IPS-18c (cell line): Measurements from ENCODE around the gene PPP2R1B.

Experiments
- H3K4me3 ChIP-seq: 2 replicates; pipeline ENCODE4 v1.7.0; 2013; ENCODE audit warnings: low read depth, mild to moderate bottlenecking, low read length, moderate library complexity; ENCODE audit not compliant: insufficient read depth
- H3K9me3 ChIP-seq: one replicate; pipeline ENCODE4 v1.6.1; 2013; ENCODE audit warnings: mild to moderate bottlenecking, low read length, moderate library complexity; ENCODE audit not compliant: control insufficient read depth, insufficient read depth

Gene PPP2R1B

DNA sequence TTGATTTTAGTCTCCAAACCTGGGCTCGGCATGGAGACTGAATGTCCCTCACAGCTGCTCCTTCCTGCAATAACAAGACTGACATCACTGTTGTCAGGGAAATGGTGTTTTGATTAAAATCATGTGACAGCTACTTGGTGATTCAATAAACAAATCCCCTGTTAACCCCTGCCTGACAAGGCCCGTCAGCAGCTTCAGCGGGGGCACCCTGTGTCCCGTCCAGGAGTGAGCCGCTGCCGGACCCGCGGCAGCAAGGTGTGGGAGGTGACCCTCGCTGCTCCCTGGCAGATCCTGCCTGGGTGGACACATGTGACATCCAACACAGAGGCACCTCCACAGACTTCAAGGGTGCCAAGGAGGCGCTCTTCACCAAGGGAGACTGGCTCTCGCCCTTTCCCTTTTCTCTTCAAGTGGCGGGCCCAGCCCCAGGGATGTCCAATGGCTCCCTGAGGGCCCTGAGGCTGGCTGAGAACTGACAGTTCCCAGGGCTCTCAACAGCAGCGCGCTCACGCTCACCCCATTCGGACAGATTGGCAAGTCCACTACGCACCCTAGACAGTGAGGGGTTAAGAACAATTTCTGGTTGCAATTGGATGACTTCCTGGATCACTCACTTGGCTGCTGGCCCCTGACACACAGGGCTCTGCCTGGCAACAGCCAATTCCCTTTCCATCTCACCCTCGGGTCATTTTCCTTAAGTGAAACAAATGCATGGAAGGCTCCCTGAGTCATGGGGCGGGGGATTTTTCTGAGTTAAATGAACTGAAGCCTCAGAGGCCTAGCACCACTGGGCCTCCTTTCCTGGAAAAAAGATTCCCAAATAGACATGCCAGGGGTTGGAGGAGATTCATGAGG, 30.7 kb downstream of the PPP2R1B start:
- Histone ChIP-seq H3K4me3 (no peak overlapping the region), H3K9me3 (no peaks in the 10 kb centered on the region)

DNA sequence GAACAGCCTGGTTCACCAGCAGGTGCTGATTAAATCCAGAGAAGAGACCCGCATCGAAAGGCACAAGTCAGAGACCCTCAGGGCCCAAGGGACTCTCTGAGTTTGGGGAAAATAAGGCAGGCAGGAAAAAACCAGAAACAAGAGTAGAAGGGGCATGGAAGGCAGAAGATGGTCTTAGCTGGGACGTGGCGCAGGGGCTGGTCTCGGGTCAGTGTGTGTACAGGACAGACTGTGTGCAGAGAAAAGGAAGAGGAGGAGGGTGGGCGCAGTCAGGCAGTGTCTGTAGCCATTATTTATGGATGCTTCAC, 31.3 kb downstream of the PPP2R1B start:
- H3K9me3 ChIP-seq, result no peaks in the 10 kb centered on the region
- H3K4me3 ChIP-seq, result no peak overlapping the region

DNA sequence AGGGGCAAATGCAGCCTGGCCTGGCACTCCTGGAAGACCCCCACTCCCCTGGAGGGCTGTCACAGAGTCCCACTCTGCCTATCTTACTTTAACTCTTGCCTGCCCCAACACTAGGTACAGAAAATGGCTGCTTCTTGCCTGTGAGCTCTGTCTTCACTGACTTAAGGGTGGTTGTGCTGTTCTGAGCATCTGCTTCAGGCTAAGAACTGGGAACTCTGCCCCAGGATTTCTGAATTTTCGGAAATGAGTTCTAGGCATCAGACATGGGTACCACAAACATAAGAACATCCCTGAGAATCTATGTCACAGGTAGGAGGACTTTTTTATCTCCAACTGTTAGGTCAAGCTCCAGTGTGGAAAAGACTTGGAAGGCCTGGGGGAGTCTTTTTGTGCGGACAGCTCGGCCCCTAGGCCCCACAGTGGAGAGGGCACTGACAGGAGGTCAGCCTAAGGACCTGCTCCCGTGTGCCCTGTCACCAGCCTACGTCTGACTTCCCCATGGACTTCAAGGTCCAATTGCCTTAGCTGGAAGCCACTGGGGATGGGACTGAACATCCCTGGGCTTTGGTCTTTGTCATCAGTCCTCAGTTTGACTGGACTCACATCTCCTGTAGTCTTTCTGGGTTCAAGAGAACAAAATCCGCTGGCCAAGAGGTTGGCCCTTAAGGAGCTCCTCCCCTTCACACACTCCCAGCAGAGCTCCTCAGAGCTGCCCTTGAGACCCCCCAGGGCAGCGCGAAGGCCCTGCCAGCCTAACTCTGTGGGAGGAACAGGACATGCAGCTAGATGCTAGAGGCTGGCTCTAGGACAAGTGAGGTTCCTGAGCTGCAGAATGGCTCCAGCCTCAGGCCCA, 31.9 kb downstream of the PPP2R1B start:
- Histone ChIP-seq H3K9me3 (no peaks in the 10 kb centered on the region), H3K4me3 (no peak overlapping the region)

DNA sequence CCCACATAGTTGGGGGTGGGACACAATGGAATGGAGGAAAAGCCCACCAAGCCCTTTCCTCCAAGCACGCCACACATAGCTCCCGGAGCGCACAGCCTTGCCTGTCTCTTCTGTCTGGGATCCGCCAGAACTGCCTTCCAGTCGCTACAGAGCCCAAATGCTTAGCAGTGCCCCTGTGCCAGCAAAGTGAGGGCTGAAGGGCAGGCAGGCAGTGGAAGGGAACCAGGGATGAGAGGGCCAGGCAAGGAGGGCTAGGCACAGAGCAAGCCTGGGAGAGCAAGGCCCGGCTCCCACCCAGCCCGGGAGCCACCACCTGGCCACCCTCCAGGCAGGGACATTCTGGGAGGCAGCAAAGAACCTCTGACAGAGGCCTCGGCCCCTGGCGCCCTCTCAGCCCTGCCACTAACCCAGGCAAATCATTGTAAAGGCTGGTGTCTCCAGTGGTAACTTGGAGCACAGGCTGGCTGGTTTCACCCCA, 32.5 kb downstream of the PPP2R1B start:
- no peak overlapping the region for H3K4me3 ChIP-seq

DNA sequence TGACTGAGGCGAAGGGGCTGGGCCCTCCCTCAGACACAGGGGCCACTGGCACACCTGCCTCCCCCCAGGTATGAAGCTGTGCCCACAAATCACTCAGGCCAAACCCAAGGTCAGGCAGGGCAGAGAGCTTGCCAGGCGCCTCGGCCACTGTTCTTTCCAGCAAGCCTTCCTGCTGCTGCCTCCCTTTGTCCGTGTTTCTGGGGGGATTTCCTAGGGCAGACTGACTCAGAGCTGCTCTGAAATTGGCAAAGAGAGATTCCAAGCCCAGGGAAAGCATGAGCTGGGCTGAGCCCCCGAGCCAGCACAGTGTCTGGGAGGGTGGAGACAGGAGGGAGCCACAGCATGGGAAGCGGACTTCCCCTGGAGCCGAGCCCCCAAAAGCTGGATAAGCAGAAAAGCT, 33.2 kb downstream of the PPP2R1B start:
- no peak overlapping the region; the same call in 1 of the 2 replicates for H3K4me3 ChIP-seq
- H3K9me3 ChIP-seq, result no peaks in the 10 kb centered on the region

More for the DNA sequence above, 32.5 kb downstream of the PPP2R1B start:
- H3K9me3 ChIP-seq, result no peaks in the 10 kb centered on the region

DNA sequence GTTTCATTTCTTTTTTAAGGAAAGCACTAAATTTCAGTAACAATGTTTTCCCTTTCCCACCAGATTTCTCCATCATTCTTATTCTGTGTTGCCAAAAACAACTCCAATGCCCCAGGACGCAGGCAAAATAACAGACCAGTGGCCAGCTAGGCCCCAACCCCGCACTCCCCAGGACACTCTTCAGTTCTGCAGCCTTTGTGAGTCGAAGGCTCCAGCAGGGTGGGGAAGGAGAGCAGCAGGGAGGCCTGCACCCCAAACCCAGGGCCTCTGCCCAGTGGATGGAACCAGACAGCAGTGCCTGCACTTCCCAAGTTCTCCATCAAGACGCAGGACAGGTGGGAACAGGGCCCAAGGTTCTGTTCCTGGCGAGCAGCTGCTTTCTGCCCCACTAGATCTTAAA, 34.4 kb downstream of the PPP2R1B start:
- H3K9me3 ChIP-seq, result no peaks in the 10 kb centered on the region
- H3K4me3 ChIP-seq, result no peak overlapping the region

DNA sequence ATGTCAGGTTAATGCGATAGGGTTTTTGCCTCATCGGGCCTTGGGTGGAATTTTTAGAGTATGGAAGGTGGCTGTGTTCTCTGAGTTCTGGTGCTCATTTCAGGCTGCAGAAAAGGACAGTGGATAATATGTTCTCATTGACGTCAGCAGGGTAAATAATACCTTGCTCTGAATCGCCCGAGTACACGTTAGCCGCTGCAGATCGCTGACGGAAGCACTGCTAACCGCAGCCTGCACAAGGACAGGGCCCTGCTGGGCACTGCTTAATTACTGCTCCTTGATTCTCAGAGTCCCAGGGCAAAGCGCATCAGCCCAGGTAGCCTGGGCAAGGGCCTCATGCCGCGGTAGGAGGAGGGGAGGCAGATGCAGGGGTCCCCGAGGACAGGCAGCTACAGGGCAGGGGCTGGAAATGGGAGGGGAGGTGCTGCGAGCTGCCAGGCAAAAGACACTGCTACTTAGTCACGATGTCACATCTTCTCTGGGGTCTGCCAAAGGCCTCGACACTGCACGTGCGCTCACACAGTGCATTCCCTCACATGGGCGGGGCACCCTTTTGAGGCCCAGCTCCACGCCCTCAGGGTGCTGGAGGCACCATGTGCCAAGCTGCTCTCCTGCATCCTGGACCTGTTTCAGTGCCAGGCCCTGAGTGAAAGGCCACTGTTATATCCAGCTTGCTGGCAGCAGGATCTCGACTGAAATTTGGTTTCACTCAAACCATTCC, 35.2 kb downstream of the PPP2R1B start:
- Histone ChIP-seq H3K4me3 (no peak overlapping the region), H3K9me3 (no peaks in the 10 kb centered on the region)

DNA sequence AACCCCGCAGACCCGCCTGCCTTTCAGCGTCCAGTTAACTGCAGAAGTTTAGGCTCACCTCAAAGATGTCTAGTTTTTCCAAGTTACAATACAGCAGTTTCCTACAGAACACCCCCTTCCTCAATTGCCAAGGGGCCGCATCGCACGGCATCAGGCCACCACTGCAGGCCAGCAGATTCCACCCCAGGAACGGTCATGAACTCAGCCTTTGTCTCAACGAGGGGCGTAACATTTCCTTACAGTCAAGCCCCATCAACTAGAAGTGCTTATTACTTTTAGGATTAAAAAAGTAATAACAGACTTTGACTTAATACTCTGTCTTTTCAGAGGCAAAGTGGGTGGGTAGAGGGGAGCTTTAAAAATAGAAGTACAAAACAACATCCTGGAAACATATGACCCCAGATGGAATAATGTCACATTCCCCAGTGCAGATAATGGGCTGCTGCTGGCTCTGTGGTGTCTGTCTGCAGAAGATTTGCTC, 36.3 kb downstream of the PPP2R1B start:
- no peak overlapping the region for H3K4me3 ChIP-seq

DNA sequence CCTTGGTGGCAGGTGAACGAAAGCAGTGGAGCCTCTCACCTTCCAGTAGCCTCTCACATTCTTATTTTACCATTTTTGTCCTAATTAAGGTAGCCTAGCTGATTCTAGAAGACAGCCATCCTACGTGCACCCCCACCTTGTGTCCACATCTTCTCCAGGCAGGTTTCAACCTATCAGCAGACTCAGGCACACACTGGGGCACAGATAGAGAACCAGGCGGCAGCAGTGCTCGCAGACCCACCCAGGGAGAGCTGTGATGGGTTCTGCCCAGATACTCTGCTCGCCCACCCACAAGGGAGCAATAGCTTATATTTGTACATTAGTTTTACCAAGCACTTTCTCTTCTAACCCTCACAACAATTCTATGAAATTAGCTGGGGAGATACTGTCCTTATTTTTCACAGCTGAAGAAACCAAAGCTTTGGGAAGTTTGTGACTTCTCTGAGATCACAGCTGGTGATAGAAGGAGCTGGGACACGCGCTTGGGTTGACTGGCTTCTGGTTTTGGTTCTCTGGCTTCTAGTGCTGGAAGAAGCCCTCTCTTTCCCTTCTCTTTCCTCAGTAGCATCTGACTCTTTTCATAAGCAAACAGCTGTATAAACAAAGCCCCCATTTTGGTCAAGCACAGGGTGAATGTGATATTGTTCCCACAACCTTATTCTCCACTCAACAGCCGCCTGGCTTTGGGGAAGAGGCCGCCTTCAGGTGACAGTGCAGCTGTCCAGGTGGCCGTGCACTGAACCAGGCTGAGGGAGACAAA, 36.9 kb downstream of the PPP2R1B start:
- no peak overlapping the region; the same call in 1 of the 2 replicates for H3K4me3 ChIP-seq
- H3K9me3 ChIP-seq, result no peaks in the 10 kb centered on the region

More for the DNA sequence above, 36.3 kb downstream of the PPP2R1B start:
- no peaks in the 10 kb centered on the region for H3K9me3 ChIP-seq

DNA sequence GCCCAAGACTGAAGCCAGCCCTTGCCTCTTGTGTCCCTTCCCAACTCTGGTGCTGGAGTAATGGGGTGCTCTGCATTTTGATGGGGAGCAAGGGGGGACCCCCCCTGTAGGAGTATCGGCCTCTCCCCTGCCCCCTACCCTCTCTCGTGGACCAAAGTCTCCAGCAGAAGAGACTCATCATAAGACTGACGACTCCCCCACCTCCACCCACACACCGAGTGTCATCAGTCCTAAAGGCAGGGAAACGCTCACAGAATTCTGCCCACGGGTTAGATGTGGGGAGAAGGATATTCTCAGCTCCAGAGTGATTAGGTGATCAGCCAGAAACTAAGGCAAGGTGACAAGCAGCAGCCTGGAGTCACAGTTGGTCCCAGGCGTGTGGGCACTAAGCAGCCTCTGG, 38.8 kb downstream of the PPP2R1B start:
- Histone ChIP-seq H3K4me3 (no peak overlapping the region), H3K9me3 (no peaks in the 10 kb centered on the region)

DNA sequence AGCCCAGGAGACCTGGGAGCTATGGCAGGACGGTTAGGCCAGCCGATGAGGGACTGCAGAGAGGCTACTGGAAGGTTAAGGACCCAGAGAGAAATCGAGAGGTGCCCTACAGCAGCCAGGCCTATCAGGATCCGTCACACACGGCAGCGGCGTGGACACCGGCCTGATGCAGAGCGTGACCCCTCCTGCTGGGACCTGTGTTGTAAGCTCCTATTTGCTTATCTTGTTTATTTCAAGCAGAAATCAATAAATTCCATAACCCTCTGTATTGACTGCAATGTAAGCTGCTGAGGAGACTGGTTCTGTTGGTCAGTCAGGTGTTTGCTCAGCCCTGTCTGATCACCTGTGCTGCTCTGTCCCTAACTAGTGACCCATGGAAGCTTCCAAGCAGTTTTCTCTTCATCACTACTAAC, 39.9 kb downstream of the PPP2R1B start:
- Histone ChIP-seq H3K4me3 (no peak overlapping the region), H3K9me3 (no peaks in the 10 kb centered on the region)

DNA sequence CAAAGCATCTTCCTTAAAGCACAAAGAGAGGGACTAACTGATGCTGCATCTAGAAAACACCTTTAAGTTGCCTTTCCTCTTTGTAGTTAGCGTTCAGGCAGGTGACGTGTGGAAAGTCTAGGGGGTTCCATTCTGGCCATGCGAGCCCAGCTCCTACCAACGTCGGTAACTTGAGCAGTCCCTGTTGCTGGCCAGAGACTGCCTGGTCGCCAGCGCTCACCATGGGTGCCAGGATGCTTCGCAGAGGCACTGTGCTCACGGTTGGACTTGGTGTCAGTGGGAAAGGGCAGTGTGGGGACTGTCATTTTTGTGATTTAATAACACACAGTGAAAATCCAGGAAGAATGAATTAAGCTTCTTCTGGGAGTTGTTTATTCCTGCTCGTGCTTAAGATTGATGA, 40.6 kb downstream of the PPP2R1B start:
- Histone ChIP-seq H3K4me3 (no peak overlapping the region), H3K9me3 (no peaks in the 10 kb centered on the region)

DNA sequence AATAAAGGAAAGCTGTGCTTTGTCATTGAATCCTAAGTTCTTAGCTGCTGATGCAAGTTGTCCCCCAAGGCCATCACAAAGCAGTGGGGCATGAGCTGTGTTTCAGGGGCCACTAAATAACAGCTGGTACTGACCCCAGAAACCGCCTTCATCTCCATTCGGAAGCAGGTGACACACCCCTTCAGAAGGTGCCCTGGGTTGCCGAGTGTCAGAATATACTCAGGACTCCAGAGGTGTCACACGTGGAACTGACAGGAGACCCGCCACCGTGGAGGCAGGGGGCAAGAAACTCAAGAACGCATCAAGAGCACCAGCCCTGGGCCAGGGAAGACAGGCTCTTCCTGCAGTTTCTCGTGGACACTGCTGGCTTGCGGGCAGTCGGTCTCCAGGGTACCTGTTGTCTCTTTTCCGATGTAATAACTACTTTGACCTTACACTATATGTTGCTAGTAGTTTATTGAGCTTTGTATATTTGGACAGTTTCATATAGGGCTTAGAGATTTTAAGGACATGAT, 41.5 kb downstream of the PPP2R1B start:
- Histone ChIP-seq H3K9me3 (no peaks in the 10 kb centered on the region), H3K4me3 (no peak overlapping the region)

DNA sequence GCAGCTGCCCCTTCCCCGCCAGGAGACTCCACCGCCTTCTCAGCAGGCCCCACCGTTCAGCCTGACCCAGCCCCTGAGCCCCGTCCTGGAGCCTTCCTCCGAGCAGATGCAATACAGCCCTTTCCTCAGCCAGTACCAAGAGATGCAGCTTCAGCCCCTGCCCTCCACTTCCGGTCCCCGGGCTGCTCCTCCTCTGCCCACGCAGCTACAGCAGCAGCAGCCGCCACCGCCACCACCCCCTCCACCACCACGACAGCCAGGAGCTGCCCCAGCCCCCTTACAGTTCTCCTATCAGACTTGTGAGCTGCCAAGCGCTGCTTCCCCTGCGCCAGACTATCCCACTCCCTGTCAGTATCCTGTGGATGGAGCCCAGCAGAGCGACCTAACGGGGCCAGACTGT, 42.6 kb downstream of the PPP2R1B start:
- no peaks in the 10 kb centered on the region for H3K9me3 ChIP-seq
- no peak overlapping the region for H3K4me3 ChIP-seq

DNA sequence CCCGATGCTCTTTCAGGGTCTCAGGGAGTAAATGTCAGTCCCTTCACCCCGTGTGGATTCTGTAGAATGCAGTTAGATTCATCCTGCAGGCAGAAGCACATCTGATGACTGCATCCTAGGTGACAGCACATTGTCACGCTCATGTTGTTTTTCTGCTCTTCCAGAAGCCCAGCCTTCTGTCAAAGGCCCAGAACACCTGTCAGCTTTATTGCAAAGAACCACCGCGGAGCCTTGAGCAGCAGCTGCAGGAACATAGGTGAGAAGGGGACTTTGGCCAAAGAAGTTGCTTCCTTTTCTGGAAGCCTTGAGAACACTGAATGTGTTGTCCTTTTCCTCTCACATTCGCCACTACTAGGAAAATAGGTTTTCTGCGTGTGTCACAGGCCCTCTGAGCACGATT, 43.7 kb downstream of the PPP2R1B start:
- H3K9me3 ChIP-seq, result no peaks in the 10 kb centered on the region
- H3K4me3 ChIP-seq, result no peak overlapping the region

DNA sequence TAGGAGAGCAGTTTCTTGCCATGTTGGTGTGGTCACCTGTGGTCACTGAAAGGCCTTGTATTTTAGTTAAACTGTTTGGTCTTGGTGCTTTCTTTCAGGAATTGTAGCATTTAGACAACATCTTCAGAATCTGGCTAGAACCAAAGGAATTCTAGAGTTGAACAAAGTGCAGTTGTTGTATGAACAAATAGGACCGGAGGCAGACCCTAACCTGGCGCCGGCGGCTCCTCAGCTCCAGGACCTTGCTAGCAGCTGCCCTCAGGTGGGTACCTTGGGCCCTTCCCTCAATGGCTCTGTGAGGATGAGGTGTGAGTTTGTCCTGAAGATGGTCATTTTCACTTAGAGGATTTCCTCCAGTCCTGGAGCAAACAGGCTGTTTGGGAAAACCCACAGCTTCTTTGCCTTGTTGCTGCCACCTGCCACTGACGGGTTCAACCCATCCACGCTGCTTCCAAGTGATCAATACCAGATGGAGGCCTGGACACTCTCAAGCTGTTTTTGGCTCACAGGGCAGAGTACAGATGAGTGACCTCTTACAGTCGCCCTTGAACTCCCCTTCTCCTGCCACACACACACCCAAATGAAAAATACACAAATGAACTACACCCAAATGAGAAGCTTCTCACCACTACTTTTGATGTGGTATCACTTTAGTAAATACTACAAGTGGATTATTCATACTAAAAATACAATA, 45.2 kb downstream of the PPP2R1B start:
- no peak overlapping the region for H3K4me3 ChIP-seq
- no peaks in the 10 kb centered on the region for H3K9me3 ChIP-seq
